NB4 (cell line): Measurements from ENCODE around the gene CAPZA2.

ENCODE experiments used
- CTCF ChIP-seq: IDR thresholded peaks from one replicate; pipeline ENCODE4 v1.5.1; 2012; ENCODE audit warnings: low read depth, low read length
- MAX ChIP-seq: IDR thresholded peaks from 2 replicates; pipeline ENCODE4 v1.6.1; 2011; ENCODE audit warnings: low read depth, low read length
- POLR2A ChIP-seq: IDR thresholded peaks from 2 replicates; pipeline ENCODE4 v1.6.1; 2011; ENCODE audit warnings: mild to moderate bottlenecking; ENCODE audit not compliant: insufficient read length; ENCODE audit errors: extremely low read depth

- no peak for TF ChIP-seq CTCF
- TF ChIP-seq POLR2A: no peak
- TF ChIP-seq MAX: no peak
Measured at GRCh38 chr7:116957874-116958273, 95.5 kb downstream of the CAPZA2 start.
